IPS-18a (cell line): ENCODE measurements around the gene GPX5.
"Not testable (repeated sequence)": the region's sequence is repeated elsewhere in the genome, so short reads cannot be mapped to it uniquely, and the experiment has no call there.

Source experiments
- H3K27ac ChIP-seq: one replicate; pipeline ENCODE4 v1.5.1; 2013; ENCODE audit warnings: low read length
- H3K27me3 ChIP-seq: one replicate; pipeline ENCODE4 v1.6.1; 2013; ENCODE audit warnings: mild to moderate bottlenecking, low read length; ENCODE audit not compliant: control insufficient read depth, insufficient read depth
- H3K36me3 ChIP-seq: one replicate; pipeline ENCODE4 v1.6.1; 2013; ENCODE audit warnings: low read depth, low read length; ENCODE audit not compliant: control insufficient read depth
- H3K4me1 ChIP-seq: one replicate; pipeline ENCODE4 v1.6.1; 2013; ENCODE audit warnings: low read depth, low read length; ENCODE audit not compliant: control insufficient read depth
- H3K4me3 ChIP-seq: one replicate; pipeline ENCODE4 v1.5.1; 2013; ENCODE audit warnings: low read length
- H3K9ac ChIP-seq: one replicate; pipeline ENCODE4 v1.6.1; 2013; ENCODE audit warnings: mild to moderate bottlenecking, low read length, moderate library complexity
- H3K9me3 ChIP-seq: one replicate; pipeline ENCODE4 v1.6.1; 2013; ENCODE audit warnings: low read depth, low read length; ENCODE audit not compliant: control insufficient read depth

The GPX5 gene

GRCh38 chr6:28496099-28496779, 29.4 kb upstream of the GPX5 start:
- no peaks in the 10 kb centered on the region for H3K9me3 ChIP-seq
- no peaks in the 10 kb centered on the region for H3K4me1 ChIP-seq
- no peak overlapping the region for H3K4me3 ChIP-seq
- no peak overlapping the region for H3K9ac ChIP-seq
- H3K27me3 ChIP-seq: no peaks in the 10 kb centered on the region
- H3K27ac ChIP-seq: no peak overlapping the region
- H3K36me3 ChIP-seq: no peaks in the 10 kb centered on the region

- no peak overlapping the region for H3K9ac ChIP-seq
- no peaks in the 10 kb centered on the region for H3K9me3 ChIP-seq
- H3K36me3 ChIP-seq: no peaks in the 10 kb centered on the region
- H3K27me3 ChIP-seq: no peaks in the 10 kb centered on the region
- H3K4me1 ChIP-seq: no peaks in the 10 kb centered on the region
- no peak overlapping the region for H3K4me3 ChIP-seq
- no peak overlapping the region for H3K27ac ChIP-seq
These were observed 28.4 kb upstream of the GPX5 start for GRCh38 chr6:28497306-28497705.

GRCh38 chr6:28497893-28498292, 27.8 kb upstream of the GPX5 start:
- no peaks in the 10 kb centered on the region for H3K27me3 ChIP-seq
- H3K36me3 ChIP-seq: no peaks in the 10 kb centered on the region
- H3K4me1 ChIP-seq: no peaks in the 10 kb centered on the region
- no peaks in the 10 kb centered on the region for H3K9me3 ChIP-seq
- H3K27ac ChIP-seq: no peak overlapping the region
- H3K4me3 ChIP-seq: no peak overlapping the region
- H3K9ac ChIP-seq: no peak overlapping the region

GRCh38 chr6:28501259-28501658, 24.4 kb upstream of the GPX5 start:
- Histone ChIP-seq H3K4me3 (no peak overlapping the region), H3K27ac (no peak overlapping the region), H3K4me1 (peaks cover 4% of the 10 kb centered on the region), H3K27me3 (no peaks in the 10 kb centered on the region), H3K9ac (no peak overlapping the region), H3K36me3 (no peaks in the 10 kb centered on the region), H3K9me3 (no peaks in the 10 kb centered on the region)

- H3K36me3 ChIP-seq, H3K27ac ChIP-seq, H3K9me3 ChIP-seq, H3K9ac ChIP-seq, H3K27me3 ChIP-seq, H3K4me3 ChIP-seq: not testable (repeated sequence)
- H3K4me1 ChIP-seq: peaks cover 13% of the 10 kb centered on the region
These were observed 23.5 kb upstream of the GPX5 start for GRCh38 chr6:28502136-28502535.

- not testable (repeated sequence) for H3K4me3 ChIP-seq, H3K9ac ChIP-seq, H3K9me3 ChIP-seq, H3K27me3 ChIP-seq, H3K27ac ChIP-seq, H3K36me3 ChIP-seq
- H3K4me1 ChIP-seq: peaks cover 15% of the 10 kb centered on the region
These were observed 22.9 kb upstream of the GPX5 start for GRCh38 chr6:28502709-28503305.

- H3K27ac ChIP-seq: no peak overlapping the region
- H3K27me3 ChIP-seq: no peaks in the 10 kb centered on the region
- H3K9me3 ChIP-seq: no peaks in the 10 kb centered on the region
These were observed 19.9 kb upstream of the GPX5 start for GRCh38 chr6:28505733-28506132.

GRCh38 chr6:28506807-28507475, 18.7 kb upstream of the GPX5 start:
- Histone ChIP-seq H3K9me3 (no peaks in the 10 kb centered on the region), H3K36me3 (no peaks in the 10 kb centered on the region), H3K27ac (no peak overlapping the region), H3K27me3 (no peaks in the 10 kb centered on the region), H3K4me1 (peaks cover 15% of the 10 kb centered on the region), H3K9ac (no peak overlapping the region), H3K4me3 (peak overlapping the region; percentile 17)

More at GRCh38 chr6:28505733-28506132, 19.9 kb upstream of the GPX5 start:
- H3K36me3 ChIP-seq: no peaks in the 10 kb centered on the region
- H3K4me1 ChIP-seq: peaks cover 15% of the 10 kb centered on the region
- H3K4me3 ChIP-seq: no peak overlapping the region
- H3K9ac ChIP-seq: no peak overlapping the region

- Histone ChIP-seq H3K36me3 (no peaks in the 10 kb centered on the region), H3K9me3 (no peaks in the 10 kb centered on the region), H3K9ac (no peak overlapping the region), H3K4me1 (peaks cover 6% of the 10 kb centered on the region), H3K27me3 (no peaks in the 10 kb centered on the region), H3K4me3 (no peak overlapping the region), H3K27ac (no peak overlapping the region)
These were observed 13.9 kb upstream of the GPX5 start for GRCh38 chr6:28511628-28512300.

- H3K36me3 ChIP-seq, H3K27me3 ChIP-seq, H3K4me3 ChIP-seq, H3K27ac ChIP-seq, H3K9ac ChIP-seq, H3K9me3 ChIP-seq, H3K4me1 ChIP-seq: not testable (repeated sequence)
These were observed 13.3 kb upstream of the GPX5 start for GRCh38 chr6:28512387-28512786.

- H3K9me3 ChIP-seq: no peaks in the 10 kb centered on the region
- H3K9ac ChIP-seq: no peak within 1 kb of the TSS
- H3K27me3 ChIP-seq: no peaks in the 10 kb centered on the region
- no peak within 1 kb of the TSS for H3K27ac ChIP-seq
- H3K4me3 ChIP-seq: no peak within 1 kb of the TSS
- no peaks in the 10 kb centered on the region for H3K36me3 ChIP-seq
- no peaks in the 10 kb centered on the region for H3K4me1 ChIP-seq
These were observed 10.0 kb upstream of the GPX5 start, which contains the start of gene GPX6 for GRCh38 chr6:28515676-28516075. GPX6 (minus strand) TSS chr6:28515793; CDS start chr6:28515743, 50 bp downstream.
